ACC112 (cell line): ENCODE measurements around the gene RPL35.

Experiments used
- H2AFZ ChIP-seq: fragments of 200-600 bp; sonication (generic); one replicate; pipeline ENCODE4 v1.6.0; 2017; ENCODE audit warnings: antibody characterized with exemption, low read length; ENCODE audit not compliant: unreplicated experiment
- H3K27ac ChIP-seq: fragments of 200-600 bp; sonication (generic); 2 replicates; pipeline ENCODE4 v1.5.1; 2014; ENCODE audit warnings: low read depth, mild to moderate bottlenecking, antibody characterized with exemption, low read length, moderate library complexity
- H3K27me3 ChIP-seq: fragments of 200-600 bp; sonication (generic); 2 replicates; pipeline ENCODE4 v1.6.1; 2014; ENCODE audit warnings: mild to moderate bottlenecking, antibody characterized with exemption, low read length, moderate library complexity, mixed read lengths; ENCODE audit not compliant: insufficient read depth
- H3K36me3 ChIP-seq: fragments of 200-600 bp; sonication (generic); 2 replicates; pipeline ENCODE4 v1.6.1; 2016; ENCODE audit warnings: mild to moderate bottlenecking, antibody characterized with exemption, low read length, moderate library complexity, mixed read lengths; ENCODE audit not compliant: insufficient read depth
- H3K4me1 ChIP-seq: fragments of 200-600 bp; sonication (generic); one replicate; pipeline ENCODE4 v1.6.1; 2016; ENCODE audit warnings: low read length, mixed read lengths; ENCODE audit not compliant: insufficient read depth, unreplicated experiment, control insufficient read depth
- H3K4me3 ChIP-seq: fragments of 200-600 bp; sonication (generic); 2 replicates; pipeline ENCODE4 v1.5.1; 2014; ENCODE audit warnings: mild to moderate bottlenecking, low read depth, low read length
- H3K79me2 ChIP-seq: fragments of 200-600 bp; sonication (generic); one replicate; pipeline ENCODE4 v1.6.0; 2016; ENCODE audit warnings: low read length; ENCODE audit not compliant: control insufficient read depth, unreplicated experiment, insufficient read depth

Gene RPL35

GRCh38 chr9:124861342-124862229 lies at the start of gene RPL35, which contains the start of gene ARPC5L:
TSS of gene RPL35 (minus strand) at chr9:124861957. CDS start at chr9:124861912, 45 bp downstream.
TSS of gene ARPC5L (plus strand) at chr9:124862130. CDS start at chr9:124869291, 7,161 bp downstream.
- H3K36me3 ChIP-seq = peaks cover 24% of the 10 kb centered on the region
- peak within 1 kb of the TSS; percentile 74 for H3K27ac ChIP-seq
- peaks cover 30% of the 10 kb centered on the region for H3K79me2 ChIP-seq
- peak within 1 kb of the TSS; percentile 88 for H3K4me3 ChIP-seq
- peaks cover 29% of the 10 kb centered on the region for H3K4me1 ChIP-seq
- H2AFZ ChIP-seq = peak within 1 kb of the TSS; percentile 87
- H3K27me3 ChIP-seq = no peaks in the 10 kb centered on the region

- Histone ChIP-seq H3K27ac (no peak overlapping the region), H3K36me3 (peaks cover 4% of the 10 kb centered on the region; the same call in 1 of the 2 replicates), H3K27me3 (no peaks in the 10 kb centered on the region), H3K79me2 (no peaks in the 10 kb centered on the region), H2AFZ (no peak overlapping the region), H3K4me1 (no peaks in the 10 kb centered on the region), H3K4me3 (no peak overlapping the region)
Measured at GRCh38 chr9:124908098-124908497, 46.3 kb upstream of the RPL35 start.

DNA sequence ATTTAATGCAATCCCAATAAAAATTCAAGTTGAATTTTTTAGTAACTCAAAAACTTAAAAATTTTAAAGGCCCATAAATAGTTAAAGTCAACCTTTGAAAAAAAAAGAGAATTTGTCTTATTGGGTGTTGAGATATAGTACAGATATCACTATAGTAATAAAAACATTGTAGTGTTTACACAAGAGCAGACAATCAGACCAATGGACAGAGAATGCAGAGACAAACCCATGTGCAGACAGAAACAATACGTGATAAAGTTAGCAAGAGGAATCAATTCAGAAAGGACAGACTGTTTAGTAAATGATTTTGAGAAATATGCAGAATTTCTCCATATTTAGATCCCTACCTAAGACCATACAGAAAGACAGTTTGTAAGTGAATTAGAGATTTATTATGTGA lies 45.2 kb upstream of the RPL35 start:
- Histone ChIP-seq H3K27ac (no peak overlapping the region), H3K27me3 (no peaks in the 10 kb centered on the region), H3K79me2 (no peaks in the 10 kb centered on the region), H3K4me1 (no peaks in the 10 kb centered on the region), H3K4me3 (no peak overlapping the region), H3K36me3 (peaks cover 6% of the 10 kb centered on the region; the same call in 1 of the 2 replicates), H2AFZ (no peak overlapping the region)

DNA sequence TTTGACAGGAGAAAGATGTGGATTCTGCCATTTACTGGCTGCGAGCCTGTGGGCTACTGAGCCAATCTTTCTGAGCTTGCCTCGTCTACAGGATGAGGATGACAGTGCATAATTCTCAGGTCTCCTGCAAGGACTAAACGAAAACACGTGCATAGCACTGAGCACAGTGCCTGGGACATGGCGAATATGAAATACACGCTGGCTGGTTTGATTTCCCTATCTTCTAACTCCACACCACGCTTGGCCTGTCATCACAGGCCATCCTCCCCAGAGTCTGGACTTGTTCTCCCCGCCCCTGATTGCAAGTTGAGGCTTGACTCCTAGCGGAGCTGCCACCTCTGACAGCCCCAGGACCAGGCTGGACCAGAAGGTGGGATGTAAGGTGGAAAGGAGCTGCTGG lies 38.1 kb upstream of the RPL35 start:
- Histone ChIP-seq H3K27ac (no peak overlapping the region), H3K79me2 (no peaks in the 10 kb centered on the region), H3K36me3 (peaks cover 10% of the 10 kb centered on the region; the same call in 1 of the 2 replicates), H3K4me1 (peaks cover 3% of the 10 kb centered on the region), H3K27me3 (no peaks in the 10 kb centered on the region), H3K4me3 (no peak overlapping the region), H2AFZ (no peak overlapping the region)

DNA sequence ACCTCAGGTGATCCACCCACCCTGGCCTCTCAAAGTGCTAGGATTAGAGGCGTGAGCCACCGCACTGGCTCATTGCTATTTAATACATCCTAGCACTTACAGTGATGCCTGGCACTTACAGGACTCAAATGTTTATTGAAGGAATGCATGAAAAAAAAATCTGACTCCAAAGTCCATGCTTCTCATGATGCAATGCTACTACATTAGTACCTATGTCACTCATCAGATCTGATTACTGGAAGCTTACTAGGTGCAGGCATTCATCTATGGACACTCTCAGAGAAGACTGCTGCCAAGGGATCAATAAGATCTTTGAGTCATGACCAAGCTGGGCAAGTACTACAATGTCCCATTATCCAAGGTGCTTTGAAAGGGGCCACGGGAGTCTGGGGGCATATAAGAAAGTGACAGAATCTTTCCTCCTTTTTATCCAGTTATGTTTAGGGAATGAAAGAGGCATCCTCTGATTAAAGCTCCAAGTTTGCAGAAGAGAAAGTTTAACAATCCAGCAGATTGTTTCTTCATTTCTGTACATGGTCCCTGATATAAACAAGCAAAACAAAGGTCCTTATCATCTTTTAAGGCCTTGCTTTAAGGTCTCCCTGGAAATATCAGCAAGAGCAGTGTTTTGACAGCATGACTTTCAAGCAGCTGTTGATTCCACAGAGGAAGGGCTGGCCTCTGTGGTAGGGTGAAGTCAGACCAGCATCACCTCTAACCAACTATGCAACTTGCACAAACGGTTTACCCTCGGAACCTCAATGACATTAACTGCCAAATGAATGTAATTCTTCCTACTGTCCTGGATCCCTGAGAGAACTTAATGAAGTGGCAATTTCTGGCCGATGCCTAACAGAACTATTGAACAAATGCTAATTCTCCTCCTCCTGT lies 36.1 kb upstream of the RPL35 start:
- Histone ChIP-seq H3K4me1 (peaks cover 3% of the 10 kb centered on the region), H3K27ac (no peak overlapping the region), H3K79me2 (no peaks in the 10 kb centered on the region), H3K36me3 (peaks cover 12% of the 10 kb centered on the region; the same call in 1 of the 2 replicates), H3K4me3 (no peak overlapping the region), H3K27me3 (no peaks in the 10 kb centered on the region), H2AFZ (no peak overlapping the region)

- Histone ChIP-seq H3K4me1 (no peaks in the 10 kb centered on the region), H3K36me3 (peaks cover 12% of the 10 kb centered on the region; the same call in 1 of the 2 replicates), H2AFZ (no peak overlapping the region), H3K27ac (no peak overlapping the region), H3K79me2 (no peaks in the 10 kb centered on the region), H3K27me3 (no peaks in the 10 kb centered on the region), H3K4me3 (no peak overlapping the region)
Measured at GRCh38 chr9:124894741-124895170, 33.0 kb upstream of the RPL35 start.

DNA sequence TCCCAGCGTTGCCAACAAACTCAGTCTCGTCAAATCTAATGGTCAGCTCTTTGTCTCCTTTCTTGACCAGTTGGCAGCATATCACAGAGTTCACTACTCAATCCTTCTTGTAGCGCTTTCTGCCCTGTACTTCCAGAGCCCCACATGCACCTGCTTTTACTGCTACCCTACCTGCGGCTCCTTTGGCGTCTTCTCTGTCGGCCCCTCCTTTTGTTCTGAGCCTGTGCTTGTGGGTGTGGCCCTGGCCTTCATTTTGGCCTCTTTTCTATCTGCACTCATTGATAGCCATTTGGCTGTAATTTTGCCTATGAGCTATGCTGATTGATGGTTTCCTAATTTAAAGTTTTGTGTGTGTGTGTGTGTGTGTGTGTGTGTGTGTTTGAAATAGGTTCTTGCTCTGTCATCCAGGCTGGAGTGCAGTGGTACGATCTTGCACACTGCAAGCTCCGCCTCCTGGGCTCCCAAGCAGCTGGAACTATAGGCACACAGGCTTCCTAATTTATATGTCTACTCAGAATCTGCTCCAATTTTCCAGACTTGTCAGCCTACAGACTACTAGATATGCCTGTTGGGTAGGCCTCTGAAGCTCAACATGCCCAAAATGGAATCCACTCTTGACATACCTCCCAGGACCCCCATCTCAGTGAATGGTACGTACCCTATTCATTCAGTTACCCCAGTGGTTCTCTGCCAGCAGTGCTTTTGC lies 32.4 kb upstream of the RPL35 start:
- H3K79me2 ChIP-seq = no peaks in the 10 kb centered on the region
- no peaks in the 10 kb centered on the region for H3K4me1 ChIP-seq
- H3K4me3 ChIP-seq = no peak overlapping the region
- H3K27me3 ChIP-seq = no peaks in the 10 kb centered on the region
- no peak overlapping the region for H3K27ac ChIP-seq
- H3K36me3 ChIP-seq = peaks cover 9% of the 10 kb centered on the region; the same call in 1 of the 2 replicates
- H2AFZ ChIP-seq = no peak overlapping the region

GRCh38 chr9:124890179-124890578 lies 28.4 kb upstream of the RPL35 start:
- no peak overlapping the region for H2AFZ ChIP-seq
- H3K36me3 ChIP-seq = peaks cover 5% of the 10 kb centered on the region; the same call in 1 of the 2 replicates
- H3K79me2 ChIP-seq = no peaks in the 10 kb centered on the region
- no peak overlapping the region for H3K4me3 ChIP-seq
- H3K4me1 ChIP-seq = no peaks in the 10 kb centered on the region
- H3K27ac ChIP-seq = no peak overlapping the region
- no peaks in the 10 kb centered on the region for H3K27me3 ChIP-seq

GRCh38 chr9:124889006-124889405 lies 27.2 kb upstream of the RPL35 start:
- H3K27me3 ChIP-seq = no peaks in the 10 kb centered on the region
- peaks cover 3% of the 10 kb centered on the region; the same call in 1 of the 2 replicates for H3K36me3 ChIP-seq
- H3K27ac ChIP-seq = no peak overlapping the region
- no peak overlapping the region for H3K4me3 ChIP-seq
- H3K4me1 ChIP-seq = peaks cover 5% of the 10 kb centered on the region
- no peaks in the 10 kb centered on the region for H3K79me2 ChIP-seq
- no peak overlapping the region for H2AFZ ChIP-seq

- no peaks in the 10 kb centered on the region for H3K79me2 ChIP-seq
- H3K4me3 ChIP-seq = no peak overlapping the region
- no peaks in the 10 kb centered on the region for H3K27me3 ChIP-seq
- peaks cover 5% of the 10 kb centered on the region for H3K4me1 ChIP-seq
- H2AFZ ChIP-seq = no peak overlapping the region
- H3K36me3 ChIP-seq = no peaks in the 10 kb centered on the region
- no peak overlapping the region for H3K27ac ChIP-seq
Measured at GRCh38 chr9:124887832-124888231, 26.1 kb upstream of the RPL35 start.
